Measurements from ENCODE around the gene BAG2.

DNA sequence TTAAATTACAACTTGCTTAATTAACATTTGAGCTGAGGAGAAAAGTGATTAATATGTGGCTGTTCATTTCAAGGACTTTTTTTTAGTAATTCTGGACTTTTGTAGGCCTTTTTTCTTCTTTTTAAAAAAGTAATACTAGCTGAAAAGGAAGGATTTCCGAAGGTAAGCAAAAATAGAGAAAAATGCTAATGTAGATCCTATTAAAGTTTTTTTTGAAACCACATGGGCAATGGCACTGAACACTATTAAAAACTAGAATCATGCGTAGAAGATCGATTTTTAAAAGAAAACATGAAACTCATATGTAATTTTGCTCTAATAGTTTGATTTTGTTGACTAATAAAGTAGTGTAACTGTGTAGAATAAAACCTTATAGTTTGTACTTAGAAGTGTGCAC, 2.4 kb downstream of the BAG2 start:
- TF ChIP-seq, protein P1, sequence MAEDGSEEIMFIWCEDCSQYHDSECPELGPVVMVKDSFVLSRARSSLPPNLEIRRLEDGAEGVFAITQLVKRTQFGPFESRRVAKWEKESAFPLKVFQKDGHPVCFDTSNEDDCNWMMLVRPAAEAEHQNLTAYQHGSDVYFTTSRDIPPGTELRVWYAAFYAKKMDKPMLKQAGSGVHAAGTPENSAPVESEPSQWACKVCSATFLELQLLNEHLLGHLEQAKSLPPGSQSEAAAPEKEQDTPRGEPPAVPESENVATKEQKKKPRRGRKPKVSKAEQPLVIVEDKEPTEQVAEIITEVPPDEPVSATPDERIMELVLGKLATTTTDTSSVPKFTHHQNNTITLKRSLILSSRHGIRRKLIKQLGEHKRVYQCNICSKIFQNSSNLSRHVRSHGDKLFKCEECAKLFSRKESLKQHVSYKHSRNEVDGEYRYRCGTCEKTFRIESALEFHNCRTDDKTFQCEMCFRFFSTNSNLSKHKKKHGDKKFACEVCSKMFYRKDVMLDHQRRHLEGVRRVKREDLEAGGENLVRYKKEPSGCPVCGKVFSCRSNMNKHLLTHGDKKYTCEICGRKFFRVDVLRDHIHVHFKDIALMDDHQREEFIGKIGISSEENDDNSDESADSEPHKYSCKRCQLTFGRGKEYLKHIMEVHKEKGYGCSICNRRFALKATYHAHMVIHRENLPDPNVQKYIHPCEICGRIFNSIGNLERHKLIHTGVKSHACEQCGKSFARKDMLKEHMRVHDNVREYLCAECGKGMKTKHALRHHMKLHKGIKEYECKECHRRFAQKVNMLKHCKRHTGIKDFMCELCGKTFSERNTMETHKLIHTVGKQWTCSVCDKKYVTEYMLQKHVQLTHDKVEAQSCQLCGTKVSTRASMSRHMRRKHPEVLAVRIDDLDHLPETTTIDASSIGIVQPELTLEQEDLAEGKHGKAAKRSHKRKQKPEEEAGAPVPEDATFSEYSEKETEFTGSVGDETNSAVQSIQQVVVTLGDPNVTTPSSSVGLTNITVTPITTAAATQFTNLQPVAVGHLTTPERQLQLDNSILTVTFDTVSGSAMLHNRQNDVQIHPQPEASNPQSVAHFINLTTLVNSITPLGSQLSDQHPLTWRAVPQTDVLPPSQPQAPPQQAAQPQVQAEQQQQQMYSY (CRISPR knock-in tag; IDR thresholded peaks at IDR 0.05) = no peak
- TF ChIP-seq FOXM1 (CRISPR knock-in tag; IDR thresholded peaks at IDR 0.05) (no peak), KDM1A (CRISPR knock-in tag; IDR thresholded peaks at IDR 0.05) (no peak), IKZF1 (IDR thresholded peaks at IDR 0.05) (no peak), MZF1 (CRISPR knock-in tag; IDR thresholded peaks at IDR 0.05; ENCODE audit: borderline replicate concordance) (no peak), ZNF337 (CRISPR knock-in tag; IDR thresholded peaks at IDR 0.05; ENCODE audit: borderline replicate concordance, low read depth) (no peak), NR2F6 (IDR thresholded peaks at IDR 0.05) (no peak), NR2F6 (CRISPR knock-in tag; IDR thresholded peaks at IDR 0.05) (no peak)
- TF ChIP-seq, protein P2, sequence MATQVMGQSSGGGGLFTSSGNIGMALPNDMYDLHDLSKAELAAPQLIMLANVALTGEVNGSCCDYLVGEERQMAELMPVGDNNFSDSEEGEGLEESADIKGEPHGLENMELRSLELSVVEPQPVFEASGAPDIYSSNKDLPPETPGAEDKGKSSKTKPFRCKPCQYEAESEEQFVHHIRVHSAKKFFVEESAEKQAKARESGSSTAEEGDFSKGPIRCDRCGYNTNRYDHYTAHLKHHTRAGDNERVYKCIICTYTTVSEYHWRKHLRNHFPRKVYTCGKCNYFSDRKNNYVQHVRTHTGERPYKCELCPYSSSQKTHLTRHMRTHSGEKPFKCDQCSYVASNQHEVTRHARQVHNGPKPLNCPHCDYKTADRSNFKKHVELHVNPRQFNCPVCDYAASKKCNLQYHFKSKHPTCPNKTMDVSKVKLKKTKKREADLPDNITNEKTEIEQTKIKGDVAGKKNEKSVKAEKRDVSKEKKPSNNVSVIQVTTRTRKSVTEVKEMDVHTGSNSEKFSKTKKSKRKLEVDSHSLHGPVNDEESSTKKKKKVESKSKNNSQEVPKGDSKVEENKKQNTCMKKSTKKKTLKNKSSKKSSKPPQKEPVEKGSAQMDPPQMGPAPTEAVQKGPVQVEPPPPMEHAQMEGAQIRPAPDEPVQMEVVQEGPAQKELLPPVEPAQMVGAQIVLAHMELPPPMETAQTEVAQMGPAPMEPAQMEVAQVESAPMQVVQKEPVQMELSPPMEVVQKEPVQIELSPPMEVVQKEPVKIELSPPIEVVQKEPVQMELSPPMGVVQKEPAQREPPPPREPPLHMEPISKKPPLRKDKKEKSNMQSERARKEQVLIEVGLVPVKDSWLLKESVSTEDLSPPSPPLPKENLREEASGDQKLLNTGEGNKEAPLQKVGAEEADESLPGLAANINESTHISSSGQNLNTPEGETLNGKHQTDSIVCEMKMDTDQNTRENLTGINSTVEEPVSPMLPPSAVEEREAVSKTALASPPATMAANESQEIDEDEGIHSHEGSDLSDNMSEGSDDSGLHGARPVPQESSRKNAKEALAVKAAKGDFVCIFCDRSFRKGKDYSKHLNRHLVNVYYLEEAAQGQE (IDR thresholded peaks at IDR 0.05; ENCODE audit: borderline replicate concordance in 1 of 2, low read depth in 1 of 2, low read length in 2 of 2) = no peak
- TF ChIP-seq, protein P3, sequence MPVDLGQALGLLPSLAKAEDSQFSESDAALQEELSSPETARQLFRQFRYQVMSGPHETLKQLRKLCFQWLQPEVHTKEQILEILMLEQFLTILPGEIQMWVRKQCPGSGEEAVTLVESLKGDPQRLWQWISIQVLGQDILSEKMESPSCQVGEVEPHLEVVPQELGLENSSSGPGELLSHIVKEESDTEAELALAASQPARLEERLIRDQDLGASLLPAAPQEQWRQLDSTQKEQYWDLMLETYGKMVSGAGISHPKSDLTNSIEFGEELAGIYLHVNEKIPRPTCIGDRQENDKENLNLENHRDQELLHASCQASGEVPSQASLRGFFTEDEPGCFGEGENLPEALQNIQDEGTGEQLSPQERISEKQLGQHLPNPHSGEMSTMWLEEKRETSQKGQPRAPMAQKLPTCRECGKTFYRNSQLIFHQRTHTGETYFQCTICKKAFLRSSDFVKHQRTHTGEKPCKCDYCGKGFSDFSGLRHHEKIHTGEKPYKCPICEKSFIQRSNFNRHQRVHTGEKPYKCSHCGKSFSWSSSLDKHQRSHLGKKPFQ (CRISPR knock-in tag; IDR thresholded peaks at IDR 0.05; ENCODE audit: insufficient replicate concordance) = no peak
- TF ChIP-seq, protein P4, sequence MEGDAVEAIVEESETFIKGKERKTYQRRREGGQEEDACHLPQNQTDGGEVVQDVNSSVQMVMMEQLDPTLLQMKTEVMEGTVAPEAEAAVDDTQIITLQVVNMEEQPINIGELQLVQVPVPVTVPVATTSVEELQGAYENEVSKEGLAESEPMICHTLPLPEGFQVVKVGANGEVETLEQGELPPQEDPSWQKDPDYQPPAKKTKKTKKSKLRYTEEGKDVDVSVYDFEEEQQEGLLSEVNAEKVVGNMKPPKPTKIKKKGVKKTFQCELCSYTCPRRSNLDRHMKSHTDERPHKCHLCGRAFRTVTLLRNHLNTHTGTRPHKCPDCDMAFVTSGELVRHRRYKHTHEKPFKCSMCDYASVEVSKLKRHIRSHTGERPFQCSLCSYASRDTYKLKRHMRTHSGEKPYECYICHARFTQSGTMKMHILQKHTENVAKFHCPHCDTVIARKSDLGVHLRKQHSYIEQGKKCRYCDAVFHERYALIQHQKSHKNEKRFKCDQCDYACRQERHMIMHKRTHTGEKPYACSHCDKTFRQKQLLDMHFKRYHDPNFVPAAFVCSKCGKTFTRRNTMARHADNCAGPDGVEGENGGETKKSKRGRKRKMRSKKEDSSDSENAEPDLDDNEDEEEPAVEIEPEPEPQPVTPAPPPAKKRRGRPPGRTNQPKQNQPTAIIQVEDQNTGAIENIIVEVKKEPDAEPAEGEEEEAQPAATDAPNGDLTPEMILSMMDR (CRISPR knock-in tag; IDR thresholded peaks at IDR 0.05) = no peak

All from HepG2 (cell line).